ENCODE measurements around the gene CAB39.

DNA sequence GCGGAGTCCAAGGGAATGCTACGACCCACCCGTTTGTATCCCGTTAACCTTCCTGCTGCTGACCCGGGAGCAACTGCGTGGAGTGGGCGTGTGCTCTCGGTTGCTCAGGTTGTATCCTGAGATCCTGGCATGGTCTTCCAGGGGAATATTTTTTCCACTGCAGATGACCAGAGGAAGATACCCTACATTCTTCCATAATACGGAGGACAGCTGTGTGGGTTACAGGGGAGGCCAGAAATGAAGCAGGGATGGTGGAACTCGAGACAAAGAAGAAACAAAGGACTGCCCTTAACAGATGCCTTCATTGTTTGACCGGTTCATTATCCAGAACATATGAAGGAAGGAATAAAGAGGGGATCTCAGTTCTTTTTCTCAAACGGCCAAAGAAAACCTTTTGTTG, 39.8 kb upstream of the CAB39 start:
- TF ChIP-seq EZH2phosphoT487 (IDR thresholded peaks at IDR 0.05; ENCODE audit: unreplicated experiment) (no peak), EZH2 (IDR thresholded peaks at IDR 0.05; ENCODE audit: low read depth, unreplicated experiment) (no peak), ZNF114 (CRISPR knock-in tag; IDR thresholded peaks at IDR 0.05) (no peak), POLR2AphosphoS5 (IDR thresholded peaks at IDR 0.05; ENCODE audit: low read depth) (no peak), CREB1 (CRISPR knock-in tag; IDR thresholded peaks at IDR 0.05; ENCODE audit: low read depth) (no peak)
- TF ChIP-seq, protein P1, sequence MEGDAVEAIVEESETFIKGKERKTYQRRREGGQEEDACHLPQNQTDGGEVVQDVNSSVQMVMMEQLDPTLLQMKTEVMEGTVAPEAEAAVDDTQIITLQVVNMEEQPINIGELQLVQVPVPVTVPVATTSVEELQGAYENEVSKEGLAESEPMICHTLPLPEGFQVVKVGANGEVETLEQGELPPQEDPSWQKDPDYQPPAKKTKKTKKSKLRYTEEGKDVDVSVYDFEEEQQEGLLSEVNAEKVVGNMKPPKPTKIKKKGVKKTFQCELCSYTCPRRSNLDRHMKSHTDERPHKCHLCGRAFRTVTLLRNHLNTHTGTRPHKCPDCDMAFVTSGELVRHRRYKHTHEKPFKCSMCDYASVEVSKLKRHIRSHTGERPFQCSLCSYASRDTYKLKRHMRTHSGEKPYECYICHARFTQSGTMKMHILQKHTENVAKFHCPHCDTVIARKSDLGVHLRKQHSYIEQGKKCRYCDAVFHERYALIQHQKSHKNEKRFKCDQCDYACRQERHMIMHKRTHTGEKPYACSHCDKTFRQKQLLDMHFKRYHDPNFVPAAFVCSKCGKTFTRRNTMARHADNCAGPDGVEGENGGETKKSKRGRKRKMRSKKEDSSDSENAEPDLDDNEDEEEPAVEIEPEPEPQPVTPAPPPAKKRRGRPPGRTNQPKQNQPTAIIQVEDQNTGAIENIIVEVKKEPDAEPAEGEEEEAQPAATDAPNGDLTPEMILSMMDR (conservative IDR thresholded peaks at IDR 0.05; ENCODE audit: low read depth in 2 of 2), result no peak
- TF ChIP-seq, protein P2, sequence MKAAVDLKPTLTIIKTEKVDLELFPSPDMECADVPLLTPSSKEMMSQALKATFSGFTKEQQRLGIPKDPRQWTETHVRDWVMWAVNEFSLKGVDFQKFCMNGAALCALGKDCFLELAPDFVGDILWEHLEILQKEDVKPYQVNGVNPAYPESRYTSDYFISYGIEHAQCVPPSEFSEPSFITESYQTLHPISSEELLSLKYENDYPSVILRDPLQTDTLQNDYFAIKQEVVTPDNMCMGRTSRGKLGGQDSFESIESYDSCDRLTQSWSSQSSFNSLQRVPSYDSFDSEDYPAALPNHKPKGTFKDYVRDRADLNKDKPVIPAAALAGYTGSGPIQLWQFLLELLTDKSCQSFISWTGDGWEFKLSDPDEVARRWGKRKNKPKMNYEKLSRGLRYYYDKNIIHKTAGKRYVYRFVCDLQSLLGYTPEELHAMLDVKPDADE (IDR thresholded peaks at IDR 0.05), result no peak
- TF ChIP-seq, protein P3, sequence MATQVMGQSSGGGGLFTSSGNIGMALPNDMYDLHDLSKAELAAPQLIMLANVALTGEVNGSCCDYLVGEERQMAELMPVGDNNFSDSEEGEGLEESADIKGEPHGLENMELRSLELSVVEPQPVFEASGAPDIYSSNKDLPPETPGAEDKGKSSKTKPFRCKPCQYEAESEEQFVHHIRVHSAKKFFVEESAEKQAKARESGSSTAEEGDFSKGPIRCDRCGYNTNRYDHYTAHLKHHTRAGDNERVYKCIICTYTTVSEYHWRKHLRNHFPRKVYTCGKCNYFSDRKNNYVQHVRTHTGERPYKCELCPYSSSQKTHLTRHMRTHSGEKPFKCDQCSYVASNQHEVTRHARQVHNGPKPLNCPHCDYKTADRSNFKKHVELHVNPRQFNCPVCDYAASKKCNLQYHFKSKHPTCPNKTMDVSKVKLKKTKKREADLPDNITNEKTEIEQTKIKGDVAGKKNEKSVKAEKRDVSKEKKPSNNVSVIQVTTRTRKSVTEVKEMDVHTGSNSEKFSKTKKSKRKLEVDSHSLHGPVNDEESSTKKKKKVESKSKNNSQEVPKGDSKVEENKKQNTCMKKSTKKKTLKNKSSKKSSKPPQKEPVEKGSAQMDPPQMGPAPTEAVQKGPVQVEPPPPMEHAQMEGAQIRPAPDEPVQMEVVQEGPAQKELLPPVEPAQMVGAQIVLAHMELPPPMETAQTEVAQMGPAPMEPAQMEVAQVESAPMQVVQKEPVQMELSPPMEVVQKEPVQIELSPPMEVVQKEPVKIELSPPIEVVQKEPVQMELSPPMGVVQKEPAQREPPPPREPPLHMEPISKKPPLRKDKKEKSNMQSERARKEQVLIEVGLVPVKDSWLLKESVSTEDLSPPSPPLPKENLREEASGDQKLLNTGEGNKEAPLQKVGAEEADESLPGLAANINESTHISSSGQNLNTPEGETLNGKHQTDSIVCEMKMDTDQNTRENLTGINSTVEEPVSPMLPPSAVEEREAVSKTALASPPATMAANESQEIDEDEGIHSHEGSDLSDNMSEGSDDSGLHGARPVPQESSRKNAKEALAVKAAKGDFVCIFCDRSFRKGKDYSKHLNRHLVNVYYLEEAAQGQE (IDR thresholded peaks at IDR 0.05; ENCODE audit: unreplicated experiment), result no peak
